ENCODE data around the gene GCK. TPM values are rescaled to one million over a fixed set of nuclear protein-coding genes. Genes with fewer than 3 reads are reported as not detected.

The GCK gene
- total RNA-seq, 1 donor from 2014 or later, result not detected

DNA sequence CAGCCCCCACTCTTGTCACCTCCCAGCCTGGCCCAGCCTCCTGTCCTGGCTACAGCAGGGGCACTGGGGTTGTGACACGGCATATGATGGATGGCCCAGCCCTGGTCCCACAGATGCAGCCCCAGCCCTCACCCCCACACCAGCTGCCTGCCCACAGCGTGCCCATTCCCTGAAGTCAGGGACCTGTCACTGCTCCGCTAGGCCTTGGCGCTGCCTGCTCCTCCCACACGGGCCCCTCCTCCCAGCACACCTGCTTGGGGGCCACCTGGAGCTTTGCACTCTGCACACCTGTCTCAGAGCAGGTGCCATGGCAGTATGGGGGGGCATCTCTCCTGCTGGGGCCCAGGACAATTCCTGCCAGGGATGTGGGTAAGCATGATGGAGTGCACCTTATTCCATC, 3.5 kb downstream of the GCK start:
- H3K36me3 Mint-ChIP-seq (ENCODE audit: unreplicated experiment), result no peaks in the 10 kb centered on the region
- peak; percentile 78 for DNase-seq (ENCODE audit: extremely low spot score, unreplicated experiment)
- H3K4me3 Mint-ChIP-seq (ENCODE audit: unreplicated experiment), result no peak overlapping the region
- peaks cover 16% of the 10 kb centered on the region for H3K4me1 Mint-ChIP-seq (ENCODE audit: unreplicated experiment)
- no peak for TF ChIP-seq CTCF (IDR thresholded peaks at IDR 0.05)
- H3K9me3 Mint-ChIP-seq (ENCODE audit: unreplicated experiment), result no peaks in the 10 kb centered on the region
- peaks cover 17% of the 10 kb centered on the region for H3K27me3 Mint-ChIP-seq (ENCODE audit: unreplicated experiment)
- no peak overlapping the region for H3K27ac Mint-ChIP-seq (ENCODE audit: unreplicated experiment)

DNA sequence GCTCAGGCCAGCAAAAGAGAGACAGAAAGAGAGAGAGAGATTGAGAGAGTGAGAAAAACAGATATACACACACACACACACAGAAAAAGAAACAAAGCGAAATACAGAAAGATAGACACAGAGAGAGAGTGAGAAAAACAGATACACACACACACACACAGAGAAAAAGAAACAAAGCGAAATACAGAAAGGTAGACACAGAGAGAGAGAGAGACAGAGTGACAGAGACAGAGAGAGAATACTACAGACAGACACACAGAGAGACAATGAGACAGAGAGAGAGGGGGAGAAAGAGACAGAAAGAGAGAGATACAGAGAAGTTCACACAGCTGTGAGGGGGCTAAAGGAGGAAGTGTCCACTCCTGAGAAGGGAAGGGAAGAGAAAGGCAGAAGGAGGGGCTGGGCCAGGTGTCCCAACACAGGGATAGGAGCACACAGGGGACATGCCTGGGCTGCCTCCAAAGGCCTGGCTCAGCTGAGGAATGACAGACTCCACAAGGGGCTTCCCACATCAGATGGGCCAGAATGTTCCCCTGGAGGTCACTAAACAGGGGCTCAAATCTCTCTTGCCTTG, 4.3 kb downstream of the GCK start:
- H3K36me3 Mint-ChIP-seq (ENCODE audit: unreplicated experiment), result no peaks in the 10 kb centered on the region
- no peak for DNase-seq (ENCODE audit: extremely low spot score, unreplicated experiment)
- no peaks in the 10 kb centered on the region for H3K9me3 Mint-ChIP-seq (ENCODE audit: unreplicated experiment)
- peak overlapping the region; percentile 10 for H3K4me3 Mint-ChIP-seq (ENCODE audit: unreplicated experiment)
- peaks cover 16% of the 10 kb centered on the region for H3K4me1 Mint-ChIP-seq (ENCODE audit: unreplicated experiment)
- H3K27me3 Mint-ChIP-seq (ENCODE audit: unreplicated experiment), result peaks cover 12% of the 10 kb centered on the region
- no peak overlapping the region for H3K27ac Mint-ChIP-seq (ENCODE audit: unreplicated experiment)
- no peak for TF ChIP-seq CTCF (IDR thresholded peaks at IDR 0.05)

DNA sequence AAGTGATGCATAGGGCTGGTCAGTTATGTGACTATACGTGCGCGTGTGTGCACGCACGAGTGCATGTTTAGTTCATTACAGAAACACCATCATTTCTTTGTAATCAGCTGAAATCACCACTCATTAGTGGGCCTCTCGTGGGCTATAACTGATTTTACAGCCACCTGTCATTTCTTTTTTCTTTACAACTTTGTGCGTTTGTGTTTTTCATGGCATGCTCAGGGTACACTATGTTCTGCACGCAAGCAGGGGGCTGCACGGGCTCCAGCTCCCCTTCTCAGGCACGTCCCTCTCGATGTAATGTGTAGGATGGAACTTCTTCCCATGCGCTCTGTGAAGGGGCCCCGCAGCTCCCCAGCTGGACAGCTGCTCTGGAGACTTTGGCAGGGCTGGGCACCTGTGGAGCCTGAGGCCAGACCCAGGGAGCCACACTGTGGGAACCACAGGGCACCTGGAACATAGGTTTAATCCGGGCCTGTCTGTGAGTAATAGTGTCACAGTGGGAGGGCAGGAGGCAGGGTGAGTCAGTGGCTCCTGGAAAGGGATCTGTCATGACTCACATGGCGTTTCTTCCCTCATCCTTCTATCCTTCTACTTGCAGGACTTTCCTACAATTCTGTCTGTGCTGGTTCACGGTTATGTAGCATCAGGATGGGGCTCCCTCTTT, 4.9 kb downstream of the GCK start:
- no peaks in the 10 kb centered on the region for H3K36me3 Mint-ChIP-seq (ENCODE audit: unreplicated experiment)
- TF ChIP-seq CTCF (IDR thresholded peaks at IDR 0.05), result no peak
- H3K27me3 Mint-ChIP-seq (ENCODE audit: unreplicated experiment), result peaks cover 13% of the 10 kb centered on the region
- no peak overlapping the region for H3K4me3 Mint-ChIP-seq (ENCODE audit: unreplicated experiment)
- H3K4me1 Mint-ChIP-seq (ENCODE audit: unreplicated experiment), result peaks cover 16% of the 10 kb centered on the region
- no peak overlapping the region for H3K27ac Mint-ChIP-seq (ENCODE audit: unreplicated experiment)
- no peaks in the 10 kb centered on the region for H3K9me3 Mint-ChIP-seq (ENCODE audit: unreplicated experiment)
- DNase-seq (ENCODE audit: extremely low spot score, unreplicated experiment), result peak; percentile 84

DNA sequence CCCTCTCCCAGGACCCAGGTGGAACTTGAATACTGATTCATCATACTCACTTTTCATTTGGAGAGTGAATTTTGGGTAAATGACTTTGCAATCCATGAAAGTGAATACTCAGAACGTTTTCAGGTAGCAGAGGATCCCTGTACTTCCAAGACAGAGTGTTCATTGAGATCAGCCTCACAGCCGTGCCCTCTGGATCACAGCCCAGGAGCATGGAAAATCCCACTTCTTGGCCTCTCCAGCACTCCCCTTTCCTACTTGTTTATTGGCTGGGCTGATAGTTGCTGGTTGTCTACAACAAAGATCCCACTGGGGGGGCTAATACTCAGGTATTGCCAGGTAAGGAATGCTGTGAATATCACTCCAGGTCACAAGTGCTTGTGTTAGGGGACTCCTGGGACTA, 5.9 kb downstream of the GCK start:
- peak; percentile 59 for DNase-seq (ENCODE audit: extremely low spot score, unreplicated experiment)
- Mint-ChIP-seq H3K4me1 (ENCODE audit: unreplicated experiment) (peaks cover 16% of the 10 kb centered on the region), H3K27ac (ENCODE audit: unreplicated experiment) (no peak overlapping the region), H3K27me3 (ENCODE audit: unreplicated experiment) (peaks cover 16% of the 10 kb centered on the region), H3K4me3 (ENCODE audit: unreplicated experiment) (no peak overlapping the region), H3K36me3 (ENCODE audit: unreplicated experiment) (no peaks in the 10 kb centered on the region), H3K9me3 (ENCODE audit: unreplicated experiment) (no peaks in the 10 kb centered on the region)
- TF ChIP-seq CTCF (IDR thresholded peaks at IDR 0.05), result no peak

DNA sequence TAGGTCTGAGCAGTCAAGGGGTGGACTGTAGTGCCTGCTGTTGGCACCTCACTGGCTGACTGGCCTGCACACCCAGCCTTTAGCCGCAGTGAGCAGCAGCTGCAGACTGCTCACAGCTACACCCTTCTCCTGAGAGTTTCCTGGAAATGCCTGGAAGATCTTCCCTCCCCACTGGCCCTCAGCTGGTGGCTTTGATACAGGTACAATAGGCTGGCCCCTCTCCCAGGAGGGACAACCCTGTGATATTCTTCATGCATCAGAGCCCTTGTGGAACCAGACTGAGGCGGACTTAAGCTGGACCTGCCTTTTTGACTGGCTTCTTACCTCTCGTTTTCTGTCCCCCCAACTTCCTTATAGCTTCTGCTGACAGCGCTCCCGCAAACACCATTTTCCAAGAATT, 6.4 kb downstream of the GCK start:
- TF ChIP-seq CTCF (IDR thresholded peaks at IDR 0.05), result no peak
- no peak overlapping the region for H3K27ac Mint-ChIP-seq (ENCODE audit: unreplicated experiment)
- peaks cover 15% of the 10 kb centered on the region for H3K4me1 Mint-ChIP-seq (ENCODE audit: unreplicated experiment)
- H3K4me3 Mint-ChIP-seq (ENCODE audit: unreplicated experiment), result no peak overlapping the region
- DNase-seq (ENCODE audit: extremely low spot score, unreplicated experiment), result peak; percentile 59
- H3K27me3 Mint-ChIP-seq (ENCODE audit: unreplicated experiment), result peaks cover 16% of the 10 kb centered on the region
- no peaks in the 10 kb centered on the region for H3K9me3 Mint-ChIP-seq (ENCODE audit: unreplicated experiment)
- H3K36me3 Mint-ChIP-seq (ENCODE audit: unreplicated experiment), result no peaks in the 10 kb centered on the region
